Activated CD8-positive, alpha-beta memory T cell treated with anti-CD3 and anti-CD28 coated beads for 1 hour (primary cell): ENCODE measurements around the gene GRID1.
"Not testable (repeated sequence)": the region's sequence is repeated elsewhere in the genome, so short reads cannot be mapped to it uniquely, and the experiment has no call there.

Experiments
- DNase-seq, 2 donors: peaks; one replicate each; pipeline ENCODE4 v3.0.0-alpha.2; 2020; ENCODE audit warnings: low read depth in 1 of 2; ENCODE audit errors: extremely low read depth in 1 of 2

The GRID1 gene

GRCh38 chr10:85699066-85699465, 667.5 kb downstream of the GRID1 start:
- DNase-seq = not testable (repeated sequence)

DNA sequence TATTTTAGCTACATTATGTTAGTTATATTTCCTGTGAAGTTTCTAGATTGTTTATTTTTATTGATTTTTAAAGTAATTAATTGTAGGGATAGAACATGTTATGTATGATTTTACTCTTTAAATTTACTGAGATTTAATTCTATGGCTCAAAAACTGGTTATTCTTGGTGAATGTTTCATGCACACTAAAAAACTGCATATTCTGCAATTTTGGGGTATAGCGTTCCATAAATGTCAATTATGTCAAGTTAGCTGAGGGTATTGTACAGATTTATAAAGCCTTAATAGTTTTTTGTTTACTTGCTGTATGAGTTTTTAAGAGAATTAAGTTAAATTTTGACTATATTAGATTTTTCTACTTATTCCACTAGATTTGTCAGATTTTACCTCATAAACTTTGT, 669.7 kb downstream of the GRID1 start:
- DNase-seq = no peak

DNA sequence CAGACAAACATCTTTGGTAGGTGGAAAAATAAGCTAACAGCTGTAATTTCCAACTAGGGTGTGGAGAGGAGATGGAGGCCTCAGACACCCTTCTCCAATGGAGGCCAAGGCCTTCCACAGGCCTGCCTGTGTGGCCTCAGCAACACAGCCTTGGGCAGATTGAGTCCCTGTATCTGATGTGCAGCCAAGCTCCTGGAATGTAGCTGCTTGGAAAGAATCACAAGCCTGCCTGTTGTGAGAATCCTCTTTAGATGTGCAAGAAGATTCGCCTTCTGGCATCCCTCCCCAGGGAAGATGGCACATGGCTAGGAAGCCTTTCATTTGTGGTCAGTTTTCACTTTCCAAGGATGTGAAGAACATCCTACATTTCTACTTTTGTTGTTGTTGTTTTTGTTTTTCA, 684.0 kb downstream of the GRID1 start:
- no peak for DNase-seq

- no peak for DNase-seq
These were observed 686.9 kb downstream of the GRID1 start for GRCh38 chr10:85679710-85680109.

DNA sequence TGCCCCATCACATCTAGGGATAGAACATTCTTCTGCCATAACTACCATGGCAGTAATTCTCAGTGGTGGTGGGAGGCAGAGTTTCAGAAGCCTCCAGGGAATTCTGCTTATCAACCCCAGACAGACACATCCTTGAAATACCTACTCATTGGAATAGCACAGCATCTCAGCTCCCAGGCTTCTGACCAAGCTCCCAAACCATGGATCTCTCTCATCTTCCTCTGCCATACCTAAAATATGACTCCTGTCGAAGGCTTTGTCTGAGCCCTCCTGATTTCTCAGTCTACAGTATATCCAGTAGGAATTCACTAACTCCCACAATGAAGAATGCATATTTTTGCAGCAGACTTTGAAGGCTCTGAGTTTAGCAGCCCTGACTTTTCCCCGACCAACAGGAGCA, 687.5 kb downstream of the GRID1 start:
- DNase-seq = no peak

GRCh38 chr10:85674851-85675250, 691.7 kb downstream of the GRID1 start:
- no peak for DNase-seq

GRCh38 chr10:85673270-85673669, 693.3 kb downstream of the GRID1 start:
- DNase-seq = no peak

DNA sequence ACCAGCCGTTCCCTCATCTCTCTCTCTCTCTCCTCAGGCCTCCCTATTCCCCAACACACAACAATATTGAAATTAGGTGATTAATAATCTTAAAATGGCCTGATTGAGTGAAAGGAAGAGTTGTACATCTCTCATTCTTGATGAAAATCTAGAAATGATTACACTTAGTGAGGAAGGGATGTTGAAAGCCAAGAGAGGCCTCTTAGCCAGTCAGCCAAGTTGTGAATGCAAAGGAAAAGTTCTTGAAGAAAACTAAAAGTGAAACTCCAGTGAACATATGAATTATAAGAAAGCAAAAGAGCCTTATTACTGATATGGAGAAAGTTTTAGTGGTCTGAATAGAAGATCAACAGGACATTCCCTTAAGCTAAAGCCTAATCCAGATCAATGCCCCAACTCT, 695.1 kb downstream of the GRID1 start:
- no peak for DNase-seq

DNA sequence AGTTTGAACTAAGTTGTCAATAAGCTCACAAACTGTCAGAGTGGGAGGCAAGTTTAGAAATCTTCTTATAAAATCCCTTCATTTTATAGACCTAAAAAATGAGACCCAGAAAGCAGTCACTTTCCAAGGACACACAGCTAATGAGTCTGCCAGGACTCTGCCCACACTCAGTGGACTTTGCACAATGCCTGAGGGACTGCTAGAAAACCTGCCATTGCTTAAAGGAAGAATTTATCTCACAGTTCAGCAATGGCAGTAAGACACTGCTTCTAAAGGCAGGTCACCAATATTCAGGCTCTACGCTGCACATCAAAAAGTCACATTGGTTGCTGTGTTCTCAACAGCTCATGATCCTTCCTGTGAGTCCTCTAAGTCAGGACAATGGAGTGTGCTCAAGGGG, 698.1 kb downstream of the GRID1 start:
- DNase-seq = no peak

GRCh38 chr10:85667638-85668233, 698.9 kb downstream of the GRID1 start:
- no peak for DNase-seq

- DNase-seq = no peak
These were observed 699.6 kb downstream of the GRID1 start for GRCh38 chr10:85666987-85667386.

DNA sequence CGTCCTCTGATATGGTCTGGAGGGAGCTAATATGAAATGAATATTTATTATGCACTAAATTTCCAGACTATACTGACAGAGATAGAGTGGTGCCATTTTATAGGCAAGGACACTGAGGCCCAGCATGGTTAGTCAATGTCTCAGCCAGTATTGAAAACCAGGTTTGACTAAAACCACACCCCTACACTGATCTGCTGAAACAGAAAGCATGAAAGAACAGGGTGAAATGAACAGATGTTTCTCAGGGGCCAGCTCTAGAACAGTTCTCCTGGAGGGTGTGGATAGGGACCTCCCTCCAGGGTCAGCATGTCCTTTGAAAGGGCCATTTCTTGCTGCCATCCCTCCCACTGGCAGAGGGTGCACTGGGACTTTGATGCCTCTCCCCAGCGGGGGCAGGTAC, 700.5 kb downstream of the GRID1 start:
- DNase-seq = no peak

- DNase-seq = no peak
These were observed 700.9 kb downstream of the GRID1 start for GRCh38 chr10:85665681-85666080.

DNA sequence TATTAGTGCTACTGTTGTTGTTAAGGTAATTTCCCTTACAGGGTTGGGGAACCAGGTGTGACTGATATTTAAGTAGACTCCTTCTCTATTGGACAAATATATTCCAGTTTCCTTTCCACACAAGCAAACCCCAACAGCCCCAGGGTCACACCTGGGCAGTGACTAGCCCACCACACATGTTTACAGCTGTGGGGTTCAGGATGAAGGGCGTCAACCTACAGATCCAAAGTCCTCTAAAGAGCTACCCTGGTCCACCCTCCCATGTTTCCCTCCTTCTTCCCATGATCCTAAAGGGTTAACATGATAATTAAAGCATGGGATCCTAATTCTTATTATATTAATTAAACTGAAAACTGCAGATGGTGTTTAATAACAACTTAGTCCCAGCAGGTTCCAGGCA, 701.5 kb downstream of the GRID1 start:
- DNase-seq = no peak

DNA sequence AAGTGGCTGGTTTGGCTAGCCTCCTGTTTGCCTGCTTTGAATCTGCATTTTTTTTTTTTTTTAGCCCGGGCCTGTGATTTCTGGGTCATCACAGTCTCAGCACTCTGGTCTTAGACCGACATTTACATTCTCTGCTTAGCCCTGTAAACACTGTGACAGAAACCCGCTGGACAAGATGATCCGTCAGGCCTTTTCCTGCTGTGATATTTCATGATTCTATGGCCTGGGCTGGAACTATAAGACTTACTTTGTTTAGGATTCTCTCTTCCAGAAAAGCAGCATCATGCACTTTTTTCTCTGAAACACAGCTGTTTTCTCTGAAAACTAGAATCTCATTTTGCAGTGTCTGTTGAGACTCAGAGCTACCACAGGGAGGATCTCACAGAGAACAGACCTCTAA, 705.5 kb downstream of the GRID1 start:
- DNase-seq = no peak

DNA sequence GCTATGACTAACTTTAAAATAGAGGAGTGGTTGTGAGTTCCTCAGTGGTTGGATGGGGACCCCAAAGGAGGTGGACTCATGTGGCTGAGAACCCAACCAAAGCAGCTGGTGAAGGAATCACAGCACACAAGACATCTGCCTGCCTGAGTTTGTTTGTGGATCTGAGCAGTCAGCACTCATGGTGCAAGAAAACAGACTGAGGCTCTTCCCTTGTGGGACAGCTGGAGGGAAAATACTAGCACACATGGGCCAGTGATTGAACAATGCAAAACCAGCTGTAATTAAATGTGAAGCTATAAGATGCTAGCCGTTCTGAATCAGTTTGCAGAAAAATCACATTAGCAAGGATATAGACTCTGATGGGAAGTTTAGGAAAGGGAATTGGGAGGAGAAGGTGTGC, 707.3 kb downstream of the GRID1 start:
- no peak for DNase-seq

DNA sequence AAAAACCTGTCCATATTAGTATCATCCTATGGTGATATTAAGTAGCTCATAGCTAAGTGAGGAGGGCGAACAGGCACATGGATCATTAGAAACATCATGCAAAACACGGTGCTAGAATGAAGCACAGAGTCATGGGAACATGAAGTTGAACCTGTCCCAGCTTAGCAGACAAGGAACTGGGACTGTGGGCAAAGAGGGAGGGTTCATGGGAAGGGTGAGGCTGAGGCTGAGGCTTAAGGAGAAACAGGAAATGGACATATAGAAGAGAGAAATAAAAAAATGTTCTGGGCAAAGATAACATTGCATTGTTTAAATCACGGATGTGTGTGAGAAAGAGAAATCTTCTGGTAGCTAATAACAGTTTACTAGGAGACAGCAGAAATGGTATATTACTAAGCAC, 708.1 kb downstream of the GRID1 start:
- no peak for DNase-seq

DNA sequence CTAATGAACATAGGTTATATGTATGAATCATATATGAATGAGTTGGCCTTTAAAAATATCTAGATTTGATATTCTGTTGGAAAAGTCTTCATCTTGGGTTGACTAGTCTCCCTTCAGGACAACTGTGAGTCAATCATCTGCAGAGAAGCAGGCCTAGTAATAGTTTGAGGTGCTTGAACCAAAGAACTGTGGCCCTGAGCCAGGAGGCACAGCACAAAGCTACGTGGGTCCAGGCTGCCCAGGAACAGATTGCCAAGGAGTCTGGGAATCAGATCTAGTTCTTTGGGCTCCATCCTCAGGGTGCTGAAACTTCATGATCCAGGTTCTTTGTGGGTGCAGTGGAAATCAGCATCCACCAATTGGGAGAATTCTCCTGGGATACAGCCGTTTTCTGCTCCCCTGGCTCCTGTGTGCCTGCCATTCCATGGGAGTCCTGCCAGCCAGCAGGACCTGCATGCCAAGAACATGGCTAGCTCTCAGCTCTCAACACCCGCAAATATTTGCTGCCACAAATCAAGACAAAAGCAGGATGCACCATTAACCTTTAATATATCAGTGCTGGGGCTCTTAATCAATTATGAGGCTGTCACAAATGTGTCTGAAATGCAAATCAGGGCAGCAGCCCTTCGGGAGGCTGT, 709.0 kb downstream of the GRID1 start:
- no peak for DNase-seq

- no peak for DNase-seq
These were observed 711.2 kb downstream of the GRID1 start for GRCh38 chr10:85655411-85655810.

DNA sequence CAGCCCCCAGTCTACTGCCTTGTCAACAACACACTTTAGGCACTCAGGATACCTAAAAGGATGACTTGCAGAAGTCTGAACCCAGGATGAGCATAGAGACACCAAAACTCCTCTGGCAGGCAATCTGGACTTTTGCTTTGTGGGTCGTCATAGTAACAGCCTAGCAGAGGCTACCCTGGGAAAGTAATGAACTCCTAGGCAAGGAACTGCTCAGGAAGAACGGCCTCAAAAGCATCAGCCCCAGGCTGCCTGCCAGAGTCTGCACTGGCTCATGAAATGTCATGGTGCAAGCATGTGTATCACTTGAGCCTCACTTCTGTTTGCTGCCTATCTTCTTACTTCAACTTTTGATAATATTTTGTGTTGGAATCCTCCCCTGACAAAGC, 715.1 kb downstream of the GRID1 start:
- DNase-seq = no peak

GRCh38 chr10:85650791-85651496, 715.7 kb downstream of the GRID1 start:
- DNase-seq = no peak

DNA sequence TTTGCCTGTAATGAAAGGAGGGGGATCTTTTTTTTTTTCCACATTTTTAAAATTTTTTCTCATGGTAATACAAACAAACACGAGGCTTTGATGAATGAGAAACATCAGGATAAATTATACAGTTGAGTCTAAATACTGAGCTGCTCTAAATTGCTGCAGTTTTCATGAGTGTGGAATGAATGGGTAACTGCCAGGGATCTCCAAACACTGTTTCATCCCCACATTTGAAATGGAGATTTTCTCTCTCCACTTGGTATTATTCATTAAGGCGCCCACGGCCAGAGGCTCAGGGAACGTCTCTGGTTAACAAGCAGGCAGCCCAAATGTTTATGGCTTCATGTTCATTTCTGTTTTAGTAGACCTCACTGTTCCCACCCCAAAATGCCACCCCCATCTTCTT, 717.1 kb downstream of the GRID1 start:
- DNase-seq = no peak
